Measurements from ENCODE around the gene RANBP10.

RANBP10 gene

GRCh38 chr16:67727521-67728485 is 78.6 kb downstream of the RANBP10 start:
- TF ChIP-seq GATA3 (IDR thresholded peaks at IDR 0.05; ENCODE audit: low read depth, low read length) (no peak), GATA2 (IDR thresholded peaks at IDR 0.05; ENCODE audit: low read depth, low read length) (no peak)

GRCh38 chr16:67726106-67727034 is 80.0 kb downstream of the RANBP10 start:
- TF ChIP-seq GATA3 (IDR thresholded peaks at IDR 0.05; ENCODE audit: low read depth, low read length), result no peak
- no peak for TF ChIP-seq GATA2 (IDR thresholded peaks at IDR 0.05; ENCODE audit: low read depth, low read length)

GRCh38 chr16:67723911-67724305 is 82.5 kb downstream of the RANBP10 start:
- TF ChIP-seq GATA2 (IDR thresholded peaks at IDR 0.05; ENCODE audit: low read depth, low read length) (no peak), GATA3 (IDR thresholded peaks at IDR 0.05; ENCODE audit: low read depth, low read length) (no peak)

- TF ChIP-seq GATA3 (IDR thresholded peaks at IDR 0.05; ENCODE audit: low read depth, low read length) (no peak), GATA2 (IDR thresholded peaks at IDR 0.05; ENCODE audit: low read depth, low read length) (no peak)
Measured at GRCh38 chr16:67723151-67723910, 83.0 kb downstream of the RANBP10 start.

GRCh38 chr16:67720236-67720635 is 86.1 kb downstream of the RANBP10 start:
- TF ChIP-seq GATA2 (IDR thresholded peaks at IDR 0.05; ENCODE audit: low read depth, low read length), result no peak
- TF ChIP-seq GATA3 (IDR thresholded peaks at IDR 0.05; ENCODE audit: low read depth, low read length), result no peak

- no peak for TF ChIP-seq GATA3 (IDR thresholded peaks at IDR 0.05; ENCODE audit: low read depth, low read length)
Measured at GRCh38 chr16:67719778-67720144, 86.6 kb downstream of the RANBP10 start.

GRCh38 chr16:67719048-67719777 is 87.1 kb downstream of the RANBP10 start, which contains the start of gene GFOD2:
GFOD2 (minus strand) TSS chr16:67719316; CDS start chr16:67685715, 33,601 bp downstream.
- no peak for TF ChIP-seq GATA2 (IDR thresholded peaks at IDR 0.05; ENCODE audit: low read depth, low read length)
- no peak for TF ChIP-seq GATA3 (IDR thresholded peaks at IDR 0.05; ENCODE audit: low read depth, low read length)

- TF ChIP-seq GATA2 (IDR thresholded peaks at IDR 0.05; ENCODE audit: low read depth, low read length) (no peak), GATA3 (IDR thresholded peaks at IDR 0.05; ENCODE audit: low read depth, low read length) (no peak)
Measured at GRCh38 chr16:67718668-67719047, 87.7 kb downstream of the RANBP10 start.

- TF ChIP-seq GATA3 (IDR thresholded peaks at IDR 0.05; ENCODE audit: low read depth, low read length), result no peak
- TF ChIP-seq GATA2 (IDR thresholded peaks at IDR 0.05; ENCODE audit: low read depth, low read length), result no peak
Measured at GRCh38 chr16:67716097-67716496, 90.3 kb downstream of the RANBP10 start.

- TF ChIP-seq GATA3 (IDR thresholded peaks at IDR 0.05; ENCODE audit: low read depth, low read length) (no peak), GATA2 (IDR thresholded peaks at IDR 0.05; ENCODE audit: low read depth, low read length) (no peak)
Measured at GRCh38 chr16:67714522-67714921, 91.8 kb downstream of the RANBP10 start.

GRCh38 chr16:67713647-67714273 is 92.6 kb downstream of the RANBP10 start:
- TF ChIP-seq GATA3 (IDR thresholded peaks at IDR 0.05; ENCODE audit: low read depth, low read length), result no peak
- TF ChIP-seq GATA2 (IDR thresholded peaks at IDR 0.05; ENCODE audit: low read depth, low read length), result no peak

- TF ChIP-seq GATA3 (IDR thresholded peaks at IDR 0.05; ENCODE audit: low read depth, low read length), result no peak
- TF ChIP-seq GATA2 (IDR thresholded peaks at IDR 0.05; ENCODE audit: low read depth, low read length), result no peak
Measured at GRCh38 chr16:67710607-67711006, 95.8 kb downstream of the RANBP10 start.

- TF ChIP-seq GATA2 (IDR thresholded peaks at IDR 0.05; ENCODE audit: low read depth, low read length) (no peak), GATA3 (IDR thresholded peaks at IDR 0.05; ENCODE audit: low read depth, low read length) (no peak)
Measured at GRCh38 chr16:67709050-67709449, 97.3 kb downstream of the RANBP10 start.

Measured in SH-SY5Y (cell line).